GM10266 (cell line): ENCODE measurements around the gene ZC3H14.
A peak's percentile ranks its signal among the peaks of the same experiment; 100 is the strongest.

Experiments used
- DNase-seq: peaks from one replicate; pipeline ENCODE4 v3.0.0; 2012; ENCODE audit errors: extremely low spot score
- CTCF ChIP-seq: IDR thresholded peaks from 2 replicates; pipeline ENCODE4 v1.5.1; 2012; ENCODE audit warnings: mild to moderate bottlenecking, low read depth; ENCODE audit not compliant: control insufficient read depth, insufficient read depth; ENCODE audit errors: missing control alignments

ZC3H14 gene

GRCh38 chr14:88611878-88612277, 49.0 kb downstream of the ZC3H14 start:
- no peak for TF ChIP-seq CTCF
- no peak for DNase-seq

GRCh38 chr14:88612981-88613380, 50.1 kb downstream of the ZC3H14 start:
- no peak for DNase-seq
- TF ChIP-seq CTCF = no peak

- TF ChIP-seq CTCF = no peak
- peak; percentile 10 for DNase-seq
Measured at GRCh38 chr14:88613552-88614010, 50.7 kb downstream of the ZC3H14 start.

GRCh38 chr14:88614218-88614907, 51.5 kb downstream of the ZC3H14 start:
- DNase-seq = peak; percentile 12

GRCh38 chr14:88616697-88617096, 53.9 kb downstream of the ZC3H14 start:
- no peak for DNase-seq
- TF ChIP-seq CTCF = no peak

More at GRCh38 chr14:88614218-88614907, 51.5 kb downstream of the ZC3H14 start:
- no peak for TF ChIP-seq CTCF

GRCh38 chr14:88617479-88617878, 54.6 kb downstream of the ZC3H14 start:
- DNase-seq = no peak
- no peak for TF ChIP-seq CTCF

GRCh38 chr14:88618476-88618875, 55.6 kb downstream of the ZC3H14 start:
- no peak for TF ChIP-seq CTCF
- no peak for DNase-seq
